Measurements from ENCODE around the gene AP2A2.

AP2A2 gene

GRCh38 chr11:996681-997080, 71.0 kb downstream of the AP2A2 start:
- DNase-seq (ENCODE audit: low read depth in 2 of 2), result no peak

GRCh38 chr11:997907-998306, 72.2 kb downstream of the AP2A2 start:
- no peak for DNase-seq (ENCODE audit: low read depth in 2 of 2)

GRCh38 chr11:999009-999408, 73.3 kb downstream of the AP2A2 start:
- no peak for DNase-seq (ENCODE audit: low read depth in 2 of 2)

GRCh38 chr11:1000357-1001278, 74.9 kb downstream of the AP2A2 start:
- no peak for DNase-seq (ENCODE audit: low read depth in 2 of 2)

- DNase-seq (ENCODE audit: low read depth in 2 of 2), result no peak
These were observed 76.1 kb downstream of the AP2A2 start for GRCh38 chr11:1001617-1002405.

- DNase-seq (ENCODE audit: low read depth in 2 of 2), result no peak
These were observed 76.8 kb downstream of the AP2A2 start for GRCh38 chr11:1002406-1002984.

- no peak for DNase-seq (ENCODE audit: low read depth in 2 of 2)
These were observed 77.5 kb downstream of the AP2A2 start for GRCh38 chr11:1003159-1003558.

GRCh38 chr11:1005928-1006327, 80.3 kb downstream of the AP2A2 start:
- DNase-seq (ENCODE audit: low read depth in 2 of 2), result no peak

- DNase-seq (ENCODE audit: low read depth in 2 of 2), result no peak
These were observed 81.1 kb downstream of the AP2A2 start for GRCh38 chr11:1006762-1007161.

GRCh38 chr11:1007279-1007678, 81.6 kb downstream of the AP2A2 start:
- DNase-seq (ENCODE audit: low read depth in 2 of 2), result no peak

GRCh38 chr11:1008001-1008802, 82.5 kb downstream of the AP2A2 start:
- no peak for DNase-seq (ENCODE audit: low read depth in 2 of 2)

- DNase-seq (ENCODE audit: low read depth in 2 of 2), result no peak
These were observed 83.1 kb downstream of the AP2A2 start for GRCh38 chr11:1008803-1009145.

- no peak for DNase-seq (ENCODE audit: low read depth in 2 of 2)
These were observed 83.7 kb downstream of the AP2A2 start for GRCh38 chr11:1009371-1009770.

GRCh38 chr11:1009991-1010390, 84.3 kb downstream of the AP2A2 start:
- no peak for DNase-seq (ENCODE audit: low read depth in 2 of 2)

- DNase-seq (ENCODE audit: low read depth in 2 of 2), result no peak
These were observed 85.1 kb downstream of the AP2A2 start for GRCh38 chr11:1010551-1011319.

- no peak for DNase-seq (ENCODE audit: low read depth in 2 of 2)
These were observed 85.6 kb downstream of the AP2A2 start for GRCh38 chr11:1011320-1011698.

- no peak for DNase-seq (ENCODE audit: low read depth in 2 of 2)
These were observed 86.6 kb downstream of the AP2A2 start for GRCh38 chr11:1012291-1012690.

GRCh38 chr11:1012740-1013630, 87.3 kb downstream of the AP2A2 start:
- no peak for DNase-seq (ENCODE audit: low read depth in 2 of 2)

GRCh38 chr11:1013631-1013935, 87.9 kb downstream of the AP2A2 start:
- DNase-seq (ENCODE audit: low read depth in 2 of 2), result no peak

- no peak for DNase-seq (ENCODE audit: low read depth in 2 of 2)
These were observed 88.6 kb downstream of the AP2A2 start for GRCh38 chr11:1014276-1014675.
